ENCODE measurements around the gene TMEM89. TPM values are rescaled to one million over a fixed set of nuclear protein-coding genes. Genes with fewer than 3 reads are reported as not detected.
A peak's percentile ranks its signal among the peaks of the same experiment; 100 is the strongest.

The TMEM89 gene
- total RNA-seq, 2 donors from 2014 or later, result not detected

DNA sequence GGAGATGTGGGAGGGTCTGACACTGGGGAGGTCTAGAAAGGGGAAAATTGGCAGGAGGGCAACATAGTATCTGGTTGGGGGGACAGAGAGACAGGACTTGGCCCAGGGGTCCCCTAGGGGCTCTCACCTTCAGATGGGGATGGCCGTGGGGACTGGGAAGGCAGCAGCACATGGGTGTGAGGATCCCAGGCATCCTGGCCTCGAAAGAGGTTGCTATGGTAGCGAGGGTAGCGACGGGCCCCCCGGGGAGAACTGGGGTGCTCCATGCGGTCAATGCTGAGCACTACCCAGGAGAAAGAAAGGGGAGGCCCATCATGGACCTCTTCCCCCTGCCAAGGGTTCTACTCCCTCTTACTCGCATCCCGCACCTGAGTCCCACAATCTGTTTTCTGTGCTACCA is 26.1 kb upstream of the TMEM89 start:
- intact Hi-C loops (cut with DNase I), result no loop called here
- DNase-seq, result no peak
- ATAC-seq, result no peak

DNA sequence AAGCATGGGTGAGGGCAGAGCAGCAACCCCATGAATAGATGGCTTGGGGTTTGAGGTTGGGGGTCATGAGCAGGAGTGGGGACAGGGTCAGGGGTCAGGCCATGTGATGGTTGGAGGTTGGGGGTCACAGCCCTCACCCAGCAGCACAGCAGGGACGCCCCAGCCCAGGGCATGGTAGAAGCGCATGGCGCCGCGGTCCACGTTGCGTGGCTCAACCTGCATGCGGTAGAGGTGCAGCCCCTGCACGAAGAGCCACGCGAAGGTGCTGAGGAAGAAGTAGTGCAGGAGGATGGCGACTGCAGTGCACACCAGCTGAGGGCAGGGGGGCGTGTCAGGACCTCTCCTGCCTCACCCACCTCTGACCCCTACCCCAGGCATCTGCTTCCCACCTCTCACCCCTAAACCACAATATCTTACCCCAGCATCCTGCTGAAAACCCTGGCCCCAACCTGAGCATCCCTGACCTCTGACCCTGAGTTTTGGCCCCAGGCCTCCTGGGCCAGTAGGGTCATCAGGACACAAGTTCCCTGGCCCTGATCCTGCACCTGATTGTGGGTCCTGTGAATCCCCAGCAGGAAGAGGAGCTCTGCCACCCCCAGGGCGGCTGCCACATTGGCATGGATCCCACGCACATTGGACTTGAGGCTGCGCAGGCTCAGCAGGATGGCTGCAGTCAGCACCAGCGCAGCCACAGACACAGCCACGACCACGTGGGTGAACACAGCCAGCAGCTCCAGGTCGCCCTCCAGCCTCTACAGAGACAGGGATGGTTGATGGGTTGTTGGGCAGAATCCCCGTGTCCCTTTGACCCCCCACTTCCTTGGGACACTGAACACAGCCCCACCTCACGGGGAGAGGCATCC is 23.6 kb upstream of the TMEM89 start:
- DNase-seq, result no peak
- intact Hi-C loops (cut with DNase I), result no loop called here
- no peak for ATAC-seq

DNA sequence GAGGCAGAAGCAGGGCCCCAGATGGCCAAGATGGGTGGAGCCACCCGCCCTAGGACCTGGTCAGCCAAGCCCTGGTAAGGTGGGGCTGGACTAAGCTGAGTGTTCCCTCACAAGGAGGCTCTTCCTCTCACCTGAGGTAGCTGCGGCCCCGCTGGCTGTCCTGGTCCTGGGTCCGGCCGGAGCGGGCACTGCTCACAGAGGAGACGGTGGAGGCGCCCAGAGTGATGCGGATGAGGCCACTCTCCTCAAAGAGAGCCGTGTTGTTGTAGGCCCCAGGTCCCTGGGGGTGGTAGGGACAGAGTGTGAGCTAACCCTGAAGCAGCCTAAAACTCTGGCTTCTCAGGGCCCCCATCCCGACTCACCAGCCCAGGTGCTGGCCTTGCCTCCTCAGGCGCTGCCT is 21.0 kb upstream of the TMEM89 start:
- intact Hi-C loops (cut with DNase I), result no loop called here
- DNase-seq (no peak), ATAC-seq (no peak)

DNA sequence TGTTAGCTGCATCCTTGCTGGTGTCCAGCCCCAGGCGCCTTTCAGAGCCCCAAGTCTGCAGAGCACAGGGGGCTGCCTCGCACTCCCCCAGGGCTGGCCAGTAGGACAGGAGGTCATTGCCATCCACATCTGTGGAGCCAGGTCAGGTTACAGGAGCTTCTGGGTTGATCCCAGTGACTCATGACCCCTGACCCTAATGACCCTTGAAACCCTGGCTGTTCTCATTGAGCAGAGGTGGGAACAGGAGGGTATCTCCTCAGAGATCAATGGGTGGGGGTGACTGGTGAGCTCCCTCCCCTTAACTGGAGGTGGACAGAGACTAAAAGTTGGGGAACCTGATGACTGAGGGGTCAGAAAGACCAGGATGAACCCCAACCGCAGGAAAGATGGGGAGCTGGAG is 19.8 kb upstream of the TMEM89 start:
- DNase-seq (no peak), ATAC-seq (no peak)
- intact Hi-C loops (cut with DNase I), result no loop called here

DNA sequence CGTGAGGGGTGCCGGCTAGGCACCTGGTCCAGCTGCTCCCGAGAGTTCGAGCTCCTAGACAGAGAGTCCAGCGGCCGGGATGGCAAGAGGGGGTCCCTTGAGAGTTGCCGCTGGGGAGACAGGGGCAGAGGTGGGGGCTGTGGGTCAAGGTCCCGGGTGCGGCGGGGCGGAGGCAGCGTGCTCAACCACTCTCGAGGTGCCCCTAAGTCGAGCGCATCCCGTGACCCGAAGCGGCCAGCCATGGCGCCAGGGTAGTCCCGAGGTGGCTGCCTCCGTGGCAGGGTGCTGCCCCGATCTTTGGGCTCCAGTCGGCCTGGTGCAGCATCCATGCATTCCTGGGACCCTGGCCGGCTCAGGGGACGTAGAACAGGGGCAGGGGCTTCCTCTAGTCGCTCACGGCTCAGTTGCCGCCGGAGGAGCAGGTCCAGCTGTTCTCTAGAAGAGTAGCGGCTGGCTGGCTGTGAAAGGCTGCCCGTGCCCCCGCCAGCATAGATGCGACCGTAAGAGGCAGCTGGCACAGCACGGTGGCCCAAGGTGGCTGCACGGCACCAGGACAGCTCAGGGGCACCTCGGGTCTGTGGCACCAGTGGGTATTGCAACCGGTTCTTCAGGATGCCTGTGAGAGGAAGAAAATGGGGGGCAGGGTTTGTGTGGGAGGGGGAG is 18.5 kb upstream of the TMEM89 start:
- intact Hi-C loops (cut with DNase I), result no loop called here
- DNase-seq, result no peak
- no peak for ATAC-seq

DNA sequence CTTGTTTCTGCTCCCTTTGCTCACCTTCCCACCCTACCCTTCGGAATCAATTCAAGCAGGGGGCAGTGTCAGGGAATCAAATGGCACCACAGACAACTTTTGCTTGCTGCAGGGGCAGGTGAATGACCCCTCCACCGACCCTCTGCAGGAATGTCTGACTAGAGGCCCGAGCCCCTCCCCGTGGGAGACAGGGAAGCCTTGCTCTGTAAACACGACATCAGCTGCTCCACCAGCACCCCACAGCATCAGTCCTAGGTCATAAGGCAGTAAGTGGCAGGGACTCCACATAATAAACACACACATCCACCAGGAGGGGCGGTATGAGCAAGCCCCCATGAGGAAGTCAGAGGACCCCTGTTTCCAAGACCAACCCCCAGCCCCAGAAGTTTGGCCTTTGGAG is 15.7 kb upstream of the TMEM89 start:
- intact Hi-C loops (cut with DNase I), result no loop called here
- ATAC-seq (no peak), DNase-seq (no peak)

DNA sequence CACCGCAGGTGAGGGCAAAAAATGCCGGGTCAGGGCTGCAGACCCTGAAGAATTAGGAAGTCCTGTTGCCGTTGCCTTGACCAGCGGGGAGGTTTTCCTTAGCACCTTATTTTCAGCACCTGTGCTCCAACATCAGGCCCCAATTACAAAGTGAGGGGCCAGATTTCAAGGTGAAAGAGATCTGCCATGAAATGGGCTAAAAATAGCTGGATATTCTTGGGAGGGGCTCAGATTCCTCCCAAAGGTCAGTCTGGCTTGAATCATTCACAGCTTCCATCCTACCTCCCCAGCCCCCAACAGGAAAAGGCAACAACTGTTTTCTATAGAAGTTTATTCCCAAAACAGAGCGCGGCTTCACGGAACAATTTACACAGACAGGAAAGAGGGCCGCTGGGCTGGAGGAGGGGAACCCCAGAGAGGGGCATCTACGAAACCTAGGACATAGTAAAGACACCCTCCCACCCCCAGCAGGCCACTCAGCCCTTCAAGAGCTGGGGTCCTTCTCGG is 14.6 kb upstream of the TMEM89 start:
- no peak for DNase-seq

DNA sequence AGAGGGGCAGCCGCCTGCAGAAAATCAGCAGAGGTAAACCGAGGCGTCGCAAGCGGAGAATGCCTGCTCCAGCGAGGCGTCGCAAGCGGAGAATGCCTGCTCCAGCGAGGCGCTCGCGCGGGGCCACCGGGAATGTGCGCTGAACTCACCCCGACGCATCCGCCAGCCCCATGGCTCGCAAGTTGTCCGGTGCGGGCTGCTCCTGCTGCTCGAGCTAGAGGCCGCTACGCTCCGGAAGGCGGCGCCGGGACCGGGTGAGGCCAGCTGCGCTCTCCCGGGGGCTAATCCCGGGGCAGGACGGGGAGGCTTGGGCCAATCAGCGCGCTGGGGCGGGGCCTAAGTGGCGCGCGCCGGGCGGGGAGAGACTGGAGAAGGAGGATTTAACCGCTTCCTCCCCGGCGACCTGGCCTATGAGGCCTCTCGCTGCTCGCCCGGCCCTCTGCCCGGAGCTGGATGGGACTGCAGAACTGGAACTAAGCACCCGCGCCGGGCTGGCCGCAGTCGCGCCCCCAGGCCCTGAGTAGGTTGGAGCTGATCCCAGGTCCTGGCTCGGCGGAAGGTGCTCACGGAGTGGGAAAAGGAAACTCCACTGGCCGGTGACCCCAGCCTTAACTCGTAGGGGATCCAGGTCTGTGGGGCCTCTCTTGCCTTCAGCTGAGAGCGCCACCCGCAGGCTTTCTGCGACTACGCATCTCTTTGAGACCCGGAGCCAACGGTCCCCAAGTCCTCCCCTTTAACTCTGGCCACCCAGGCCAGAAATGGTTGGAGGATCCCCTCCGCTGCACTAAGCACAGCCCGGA is 13.9 kb upstream of the TMEM89 start, which contains the start of gene SLC26A6:
Gene SLC26A6, minus strand, starts transcription at position 240 of the 800 bp plus-strand sequence. Its CDS starts 68 bp downstream, at position 172.
- intact Hi-C loops (cut with DNase I), result loop anchor here in 1 of 2 donors (1.0 kb wide), 1 partner anchor 21 kb away; no protein-coding TSS in a partner anchor
- peak; percentile 98 for DNase-seq
- ATAC-seq, result peak; percentile 99

More for the DNA sequence above, 14.6 kb upstream of the TMEM89 start:
- ATAC-seq, result no peak
- intact Hi-C loops (cut with DNase I), result no loop called here

DNA sequence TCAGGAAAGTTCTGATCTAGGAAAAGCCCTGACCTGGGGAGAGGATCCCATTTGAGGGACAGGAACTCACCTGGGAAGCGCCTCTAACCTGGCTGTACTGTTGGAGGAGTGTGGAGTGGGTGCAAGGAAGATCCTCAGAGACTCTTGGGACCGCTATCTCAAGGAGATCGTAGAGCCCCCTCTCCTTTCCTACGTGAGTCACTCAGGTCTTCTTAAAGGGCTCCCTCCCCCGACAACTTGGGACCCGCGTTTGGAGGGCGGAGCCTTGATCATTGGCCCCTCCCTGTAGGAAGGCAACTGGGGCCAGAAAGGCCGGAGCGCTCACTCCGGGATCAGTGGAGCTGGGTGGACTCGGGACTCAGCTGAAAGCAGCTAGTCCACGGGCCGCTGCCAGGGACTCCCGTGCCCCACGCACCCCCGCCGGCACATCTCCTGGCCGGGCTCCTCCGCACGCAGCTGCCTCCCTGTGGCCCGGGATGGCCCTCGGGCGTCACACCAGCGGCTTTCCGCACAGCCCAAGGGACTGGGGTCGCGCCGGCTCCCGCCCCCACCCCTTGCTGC is 13.2 kb upstream of the TMEM89 start:
- intact Hi-C loops (cut with DNase I), result loop anchor here in 1 of 2 donors (1.0 kb wide), 1 partner anchor 22 kb away; no protein-coding TSS in a partner anchor
- ATAC-seq (peak; percentile 46 to 74), DNase-seq (peak; percentile 69)

DNA sequence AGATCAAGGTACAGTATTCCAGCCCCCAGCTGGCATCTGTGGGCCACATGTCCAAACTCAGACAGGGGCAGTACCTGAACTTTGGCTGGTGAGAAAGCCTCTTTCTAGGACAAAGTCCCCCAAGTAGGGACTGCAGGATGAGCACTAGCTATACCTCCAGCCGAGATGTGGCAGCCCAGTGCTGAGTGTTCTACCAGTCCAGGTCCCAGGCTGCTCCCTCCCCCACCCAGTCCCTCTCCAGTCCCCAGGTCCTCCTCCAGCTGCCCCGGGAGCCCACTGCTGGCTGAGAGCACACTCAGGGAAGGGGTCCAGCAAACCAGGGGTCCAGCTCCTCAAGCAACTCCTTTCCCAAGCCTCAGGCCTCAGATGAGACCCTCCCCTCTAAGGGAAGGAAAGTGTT is 12.2 kb upstream of the TMEM89 start:
- ATAC-seq (no peak), DNase-seq (no peak)
- intact Hi-C loops (cut with DNase I), result no loop called here

DNA sequence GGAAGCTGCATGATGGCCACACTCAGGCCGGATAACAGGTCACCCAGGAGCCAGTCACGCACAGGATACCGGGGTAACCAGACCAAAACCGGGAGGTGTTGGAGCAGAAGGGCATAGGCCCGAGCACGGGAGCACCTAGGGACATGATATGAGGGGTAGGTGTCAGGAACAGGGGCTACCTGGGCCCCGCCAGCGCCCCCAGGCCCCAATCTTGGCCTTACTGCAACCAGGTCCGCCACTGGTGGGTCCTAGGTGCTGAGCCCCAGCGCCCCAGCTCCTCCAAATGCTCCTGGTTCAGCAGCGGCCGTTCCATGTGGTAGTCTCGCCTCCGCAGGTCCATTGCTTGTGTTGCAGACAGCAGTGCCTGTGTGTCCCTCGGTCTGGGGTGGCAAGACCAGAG is 11.7 kb upstream of the TMEM89 start:
- DNase-seq (no peak), ATAC-seq (no peak)
- intact Hi-C loops (cut with DNase I), result no loop called here

DNA sequence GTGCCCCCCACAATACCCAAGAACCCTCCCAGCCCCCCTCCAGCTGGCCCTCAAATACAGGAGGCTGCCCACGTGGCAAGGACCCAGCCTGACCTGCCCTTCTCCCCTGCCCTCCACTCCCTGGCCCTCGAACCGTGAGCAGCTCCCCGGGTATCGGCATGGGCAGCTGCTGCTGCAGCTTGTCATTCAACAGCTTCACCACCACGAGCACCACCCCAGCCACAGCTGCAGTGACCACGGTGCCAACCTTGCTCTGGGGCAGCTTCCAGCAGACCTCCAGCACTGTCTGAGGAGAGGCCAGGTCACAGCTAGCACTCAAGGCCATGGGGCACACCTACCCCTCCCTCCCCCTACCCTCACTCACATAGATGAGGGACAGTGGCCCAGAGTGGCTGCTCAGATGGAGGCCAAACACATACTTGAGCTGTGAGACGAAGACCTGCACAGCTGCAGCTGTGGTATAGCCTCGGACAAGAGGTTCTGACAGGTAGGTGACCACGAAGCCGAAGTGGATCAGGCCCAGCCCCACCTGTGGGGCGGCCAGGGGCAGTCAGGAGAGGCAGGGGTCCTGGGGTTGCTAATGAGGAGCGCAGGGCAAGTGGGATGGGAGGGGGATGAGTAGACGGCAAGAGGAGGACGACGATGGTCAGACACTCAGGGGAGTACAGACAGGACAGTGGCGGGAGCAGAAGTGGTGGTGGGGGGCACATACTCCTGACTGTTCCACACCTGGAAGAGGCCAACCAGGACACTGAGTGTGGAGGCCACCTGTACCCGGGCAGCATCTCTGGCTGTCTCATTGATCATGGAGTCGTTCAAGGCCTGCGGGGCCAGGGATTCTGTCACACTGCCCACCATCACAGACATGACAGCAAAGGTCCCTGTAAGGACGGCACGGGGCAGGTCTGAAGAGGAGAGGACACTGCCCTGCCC is 10.2 kb upstream of the TMEM89 start:
- ATAC-seq (no peak), DNase-seq (no peak)
- intact Hi-C loops (cut with DNase I), result no loop called here

DNA sequence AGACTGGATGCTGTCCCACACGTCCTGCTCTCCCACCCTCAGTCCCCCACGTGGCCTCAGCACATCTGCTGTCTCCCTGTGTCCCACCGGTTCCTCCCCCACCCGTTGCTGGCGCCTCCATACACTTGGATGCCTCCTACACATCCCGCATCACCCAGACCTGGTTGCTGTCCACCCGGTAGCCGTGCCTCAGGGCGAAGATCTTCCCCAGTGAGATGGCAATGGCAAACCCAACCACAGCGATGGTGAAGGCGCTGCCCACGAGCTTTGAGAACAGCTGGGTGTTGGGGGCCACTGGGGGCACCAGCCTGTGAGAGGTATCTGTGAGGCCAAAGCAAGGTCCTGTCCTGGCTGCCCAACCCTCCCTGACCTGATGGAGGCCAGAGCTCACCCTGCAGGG is 9.3 kb upstream of the TMEM89 start:
- ATAC-seq, result no peak
- DNase-seq, result no peak
- intact Hi-C loops (cut with DNase I), result no loop called here

DNA sequence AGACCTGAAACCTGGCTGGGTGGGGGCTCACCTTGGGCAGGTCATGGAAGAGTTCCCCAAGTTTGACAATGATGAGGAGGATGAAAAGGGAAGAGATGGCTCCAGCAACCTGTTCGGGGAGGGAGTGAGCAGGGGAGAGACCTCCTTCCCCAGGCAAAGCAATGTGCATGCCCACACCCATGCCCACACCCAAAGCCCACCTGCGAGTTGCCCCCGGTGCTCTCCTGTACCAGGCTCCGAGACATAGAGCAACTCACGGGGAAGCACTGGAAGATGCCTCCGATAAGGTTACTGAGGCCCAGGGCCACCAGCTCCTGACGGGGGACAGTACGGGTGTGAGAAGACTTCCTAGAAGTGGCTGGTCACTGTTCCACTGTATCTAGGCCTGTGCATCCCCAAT is 8.8 kb upstream of the TMEM89 start:
- intact Hi-C loops (cut with DNase I), result no loop called here
- DNase-seq (no peak), ATAC-seq (no peak)

DNA sequence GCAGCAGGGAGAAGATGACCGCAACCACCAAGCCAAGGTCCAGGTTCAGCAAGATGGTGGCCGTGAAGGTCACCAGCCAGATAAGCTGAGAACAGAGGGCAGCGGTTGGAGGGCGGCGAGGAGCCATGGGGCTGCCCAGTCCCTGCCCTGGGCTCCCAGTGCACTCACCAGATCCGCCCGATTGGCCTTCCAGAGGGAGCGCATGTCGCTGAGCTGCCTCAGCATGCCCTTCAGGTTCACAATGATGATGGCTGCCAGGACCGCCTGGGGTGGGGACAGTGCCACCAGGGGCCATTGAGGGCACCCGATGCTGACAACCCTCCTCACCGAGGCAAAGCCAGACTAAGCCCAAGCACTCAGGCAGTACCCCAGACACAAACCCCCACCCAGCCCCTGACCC is 8.3 kb upstream of the TMEM89 start:
- intact Hi-C loops (cut with DNase I), result no loop called here
- DNase-seq, result no peak
- ATAC-seq, result no peak

DNA sequence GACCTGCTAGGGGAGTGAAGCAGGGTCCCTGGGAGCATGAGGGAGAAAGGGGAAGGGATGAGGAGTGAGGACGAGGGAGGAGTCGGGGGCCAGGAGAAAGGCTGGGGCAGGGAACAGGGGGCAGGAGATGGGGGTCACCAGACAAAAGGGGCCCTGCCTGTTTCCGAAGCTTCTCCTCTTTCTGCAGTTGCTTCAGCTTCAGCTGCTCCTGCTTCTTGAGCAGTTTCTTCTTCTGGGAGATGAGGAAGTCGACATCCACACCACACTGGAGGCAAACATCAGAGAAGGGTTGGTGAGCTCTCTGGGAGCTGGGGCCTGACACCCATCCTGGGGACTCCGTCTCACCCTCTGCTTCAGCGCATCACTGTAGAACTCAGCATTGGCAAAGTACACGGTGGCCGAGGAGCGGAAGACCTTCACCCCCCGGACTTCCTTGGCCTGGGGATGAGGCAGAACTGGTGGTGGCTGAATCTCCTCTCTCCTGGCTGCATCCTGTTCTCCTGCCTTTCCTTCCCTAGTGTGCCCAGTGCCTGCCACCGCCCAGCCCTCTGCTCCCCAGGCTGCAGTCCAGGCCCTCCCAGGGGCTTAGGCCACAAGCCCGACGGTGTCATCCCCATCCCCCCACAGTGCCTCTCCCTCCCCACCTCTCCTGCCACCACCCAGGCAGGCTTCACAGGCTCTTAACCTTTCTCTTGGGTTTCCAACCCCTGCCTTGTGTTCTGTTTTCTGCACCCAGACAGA is 6.9 kb upstream of the TMEM89 start:
- intact Hi-C loops (cut with DNase I), result no loop called here
- no peak for ATAC-seq
- no peak for DNase-seq

DNA sequence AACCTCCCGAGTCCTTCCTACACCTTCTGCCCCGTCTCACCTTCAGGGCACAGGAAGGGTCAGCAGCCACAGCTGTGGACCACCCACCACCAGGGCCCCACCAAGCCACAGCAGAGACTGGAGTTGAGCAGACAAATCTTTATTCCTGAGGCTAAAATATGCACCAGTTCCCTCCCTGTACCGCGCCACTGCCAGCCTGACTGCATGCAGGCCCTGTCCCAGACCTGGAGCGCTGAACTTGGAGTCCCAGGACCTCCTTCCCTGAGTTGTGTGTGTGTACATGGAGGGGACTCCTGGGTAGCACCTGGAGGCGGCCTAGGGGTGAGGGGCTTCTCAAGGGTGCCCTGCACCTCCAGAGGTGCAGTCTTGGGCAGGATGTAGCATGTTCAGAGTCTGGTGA is 4.0 kb upstream of the TMEM89 start:
- DNase-seq, result no peak
- intact Hi-C loops (cut with DNase I), result no loop called here
- ATAC-seq, result no peak

DNA sequence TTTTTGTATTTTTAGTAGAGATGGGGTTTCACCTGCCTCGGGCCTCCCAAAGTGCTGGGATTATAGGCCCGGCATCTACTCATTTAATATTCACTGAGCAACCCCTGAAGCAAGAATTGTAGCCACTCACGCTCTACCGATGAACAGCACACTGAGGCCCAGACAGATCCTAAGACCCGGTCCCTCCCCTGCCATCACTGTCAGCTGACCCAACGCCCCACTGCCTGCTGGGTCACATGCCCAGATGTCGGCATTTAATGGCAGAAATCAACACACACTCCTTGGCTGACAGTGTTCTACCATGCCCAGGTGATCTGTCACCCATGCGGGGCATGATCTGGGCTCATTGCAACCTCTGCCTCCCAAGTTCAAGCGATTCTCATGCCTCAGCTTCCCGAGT is 3.2 kb upstream of the TMEM89 start:
- ATAC-seq (no peak), DNase-seq (no peak)
- intact Hi-C loops (cut with DNase I), result no loop called here
